Lung (tissue), 12 donors: Measurements from ENCODE around the gene AGBL4. TPM values are rescaled to one million over a fixed set of nuclear protein-coding genes. Genes with fewer than 3 reads are reported as not detected.

Experiments
- ATAC-seq: fragments of 200-7000 bp; cut with Tn5 transposase; one replicate; pipeline ENCODE4 v1.9.1; 2020; ENCODE audit warnings: moderate number of reproducible peaks; ENCODE audit not compliant: insufficient read depth, low FRiP score
- DNase-seq, 3 donors: peaks; one replicate each; pipeline ENCODE4 v3.0.0-alpha.2; 2013 to 2017
- H3K27ac ChIP-seq, 2 donors: one replicate each; pipeline ENCODE4 v1.5.1; 2013; ENCODE audit warnings: mild to moderate bottlenecking in 2 of 2, moderate library complexity in 2 of 2, control low read depth in 1 of 2, inconsistent platforms in 1 of 2, low read depth in 1 of 2, low read length in 1 of 2
- H3K27me3 ChIP-seq, 3 donors: one replicate each; pipeline ENCODE4 v1.5.1; 2013; ENCODE audit warnings: low read length in 2 of 3; ENCODE audit not compliant: control insufficient read depth in 3 of 3, insufficient read depth in 3 of 3
- H3K36me3 ChIP-seq, 4 donors: one replicate each; pipeline ENCODE4 v1.5.1; 2013; ENCODE audit warnings: low read length in 4 of 4, mild to moderate bottlenecking in 1 of 4, moderate library complexity in 1 of 4; ENCODE audit not compliant: control insufficient read depth in 4 of 4, insufficient read depth in 4 of 4
- H3K4me1 ChIP-seq, 5 donors: one replicate each; pipeline ENCODE4 v1.5.1; 2013; ENCODE audit warnings: low read length in 5 of 5, mild to moderate bottlenecking in 2 of 5, moderate library complexity in 1 of 5; ENCODE audit not compliant: control insufficient read depth in 5 of 5, insufficient read depth in 5 of 5
- H3K4me3 ChIP-seq: one replicate; pipeline ENCODE4 v1.5.1; 2013; ENCODE audit warnings: mild to moderate bottlenecking, control low read depth, moderate library complexity
- H3K9ac ChIP-seq, 2 donors: one replicate each; pipeline ENCODE4 v1.5.1; 2013; ENCODE audit warnings: low read length in 2 of 2, control low read depth in 1 of 2; ENCODE audit not compliant: insufficient read depth in 1 of 2
- H3K9me3 ChIP-seq, 4 donors: one replicate each; pipeline ENCODE4 v1.5.1; 2013; ENCODE audit warnings: low read length in 3 of 4, mild to moderate bottlenecking in 1 of 4, moderate library complexity in 1 of 4; ENCODE audit not compliant: control insufficient read depth in 4 of 4, insufficient read depth in 3 of 4
- WGBS, 2 donors: extraction: QIAGEN DNeasy Blood & Tissue Kit; methylation state at CpG; one replicate each; pipeline ENCODE4 v1.1.7; 2013; 5-methylcytosine and 5-hydroxymethylcytosine counted together
- polyA plus RNA-seq, 2 donors: library from polyadenylated mRNA; stranded (reverse); fragments of 200-250 nt; gene quantifications; one replicate each; pipeline ENCODE4 v1.2.1, GENCODE V29; 2013
- total RNA-seq, 2 donors: library from RNA; depleted of rRNA in 1 of 2; stranded (reverse); fragments of >200 nt in 1 of 2; gene quantifications; one replicate each; pipeline ENCODE4 v1.2.1, GENCODE V29; 2014 to 2021
- TF ChIP-seq, protein P1 (sequence below): IDR thresholded peaks from 2 replicates; pipeline ENCODE4 v1.5.1; 2012; ENCODE audit warnings: mild to moderate bottlenecking; ENCODE audit errors: control extremely low read depth, extremely low read depth
- donor health status: control.
- donor health status: control.
- donor health status: Bipolar disorder and iron deficiency.
- donor health status: healthy.
- donor health status: DM: yes; HTN: yes; CAD: no.

Gene AGBL4
- total and polyA plus RNA-seq, 4 donors = 0.24 to 7.5 (median 2.6) TPM

DNA sequence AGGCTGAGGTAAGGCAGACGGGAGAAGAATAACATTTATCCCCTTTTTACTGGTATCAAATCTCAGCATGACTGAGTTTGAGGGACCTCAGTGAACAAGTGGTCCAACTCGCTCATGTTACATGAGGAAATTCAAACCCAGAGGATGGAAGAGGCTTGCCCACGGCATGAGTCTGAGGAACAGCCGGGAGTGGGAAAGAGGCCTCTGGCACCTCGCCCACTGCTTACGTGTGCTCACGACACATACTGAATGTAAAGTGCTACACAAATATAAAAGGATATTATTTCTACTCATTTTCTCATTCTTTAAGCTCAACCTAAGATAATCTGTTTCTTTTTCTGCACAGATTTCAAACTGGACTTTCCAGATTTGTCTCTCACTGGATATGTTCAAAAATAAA lies 1261.8 kb downstream of the AGBL4 start:
- Histone ChIP-seq H3K4me1 (peaks cover 0 to 11% (median 6%) of the 10 kb centered on the region in 5 donors), H3K9ac (no peak overlapping the region), H3K27ac (no peak overlapping the region), H3K4me3 (no peak overlapping the region), H3K9me3 (no peaks in the 10 kb centered on the region), H3K27me3 (no peaks in the 10 kb centered on the region), H3K36me3 (peaks cover 6 to 27% (median 14%) of the 10 kb centered on the region in 4 donors)
- TF ChIP-seq, protein P1, sequence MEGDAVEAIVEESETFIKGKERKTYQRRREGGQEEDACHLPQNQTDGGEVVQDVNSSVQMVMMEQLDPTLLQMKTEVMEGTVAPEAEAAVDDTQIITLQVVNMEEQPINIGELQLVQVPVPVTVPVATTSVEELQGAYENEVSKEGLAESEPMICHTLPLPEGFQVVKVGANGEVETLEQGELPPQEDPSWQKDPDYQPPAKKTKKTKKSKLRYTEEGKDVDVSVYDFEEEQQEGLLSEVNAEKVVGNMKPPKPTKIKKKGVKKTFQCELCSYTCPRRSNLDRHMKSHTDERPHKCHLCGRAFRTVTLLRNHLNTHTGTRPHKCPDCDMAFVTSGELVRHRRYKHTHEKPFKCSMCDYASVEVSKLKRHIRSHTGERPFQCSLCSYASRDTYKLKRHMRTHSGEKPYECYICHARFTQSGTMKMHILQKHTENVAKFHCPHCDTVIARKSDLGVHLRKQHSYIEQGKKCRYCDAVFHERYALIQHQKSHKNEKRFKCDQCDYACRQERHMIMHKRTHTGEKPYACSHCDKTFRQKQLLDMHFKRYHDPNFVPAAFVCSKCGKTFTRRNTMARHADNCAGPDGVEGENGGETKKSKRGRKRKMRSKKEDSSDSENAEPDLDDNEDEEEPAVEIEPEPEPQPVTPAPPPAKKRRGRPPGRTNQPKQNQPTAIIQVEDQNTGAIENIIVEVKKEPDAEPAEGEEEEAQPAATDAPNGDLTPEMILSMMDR = no peak
- WGBS, 2 donors = 72 to 73% methylated on average over 7 of the region's 7 CpGs
- DNase-seq (peak; percentile 33 to 73 (median 55)), ATAC-seq (no peak)

DNA sequence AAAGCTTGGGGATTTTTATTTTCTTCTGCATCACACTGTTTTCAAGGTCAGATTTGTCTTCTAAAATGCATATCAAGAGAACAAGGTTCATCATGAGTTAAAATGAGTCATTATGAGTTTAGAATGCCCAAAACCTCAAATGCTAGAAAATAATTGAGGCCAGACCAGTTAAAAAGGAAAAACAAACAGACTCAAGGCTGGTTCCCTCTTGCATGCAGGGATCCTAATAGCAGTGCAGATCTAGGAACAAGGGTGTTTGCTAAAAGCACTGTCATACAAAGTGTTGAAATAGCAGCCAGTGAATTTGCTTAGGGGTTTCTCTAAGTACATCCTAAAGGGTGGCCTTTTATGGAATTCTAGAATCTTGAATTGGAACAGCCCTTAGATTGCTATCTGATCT lies 1262.3 kb downstream of the AGBL4 start:
- no peak overlapping the region for H3K9ac ChIP-seq
- H3K9me3 ChIP-seq = no peaks in the 10 kb centered on the region
- TF ChIP-seq, protein P1 = no peak
- no peak overlapping the region for H3K27ac ChIP-seq
- ATAC-seq (no peak), DNase-seq (no peak)
- no peaks in the 10 kb centered on the region for H3K27me3 ChIP-seq
- H3K4me1 ChIP-seq = peaks cover 0 to 10% (median 6%) of the 10 kb centered on the region in 5 donors
- H3K36me3 ChIP-seq = peaks cover 6 to 23% (median 14%) of the 10 kb centered on the region in 4 donors
- H3K4me3 ChIP-seq = no peak overlapping the region

DNA sequence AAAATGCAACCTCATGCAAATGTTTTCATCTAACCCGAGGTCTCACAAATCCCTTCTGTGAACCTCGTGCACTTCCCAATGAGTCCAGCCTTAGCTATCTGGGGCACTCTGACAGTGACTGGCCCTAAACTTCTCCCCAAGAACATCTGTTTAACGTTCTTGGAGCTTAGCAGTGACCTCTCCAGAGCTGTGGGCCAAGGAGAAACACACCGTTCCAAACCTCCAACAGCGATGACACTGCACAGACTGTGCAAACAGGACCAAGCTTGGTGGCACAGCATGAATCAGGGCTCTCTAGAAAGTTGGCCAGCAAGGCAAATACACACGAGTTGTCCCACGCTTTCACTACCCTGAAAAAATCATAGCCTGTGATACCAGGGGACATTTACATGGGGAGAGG lies 1262.9 kb downstream of the AGBL4 start:
- DNase-seq (no peak), ATAC-seq (no peak)
- TF ChIP-seq, protein P1 = no peak
- Histone ChIP-seq H3K36me3 (peaks cover 6 to 20% (median 14%) of the 10 kb centered on the region in 4 donors), H3K9me3 (no peaks in the 10 kb centered on the region), H3K9ac (no peak overlapping the region), H3K4me3 (no peak overlapping the region), H3K4me1 (peaks cover 0 to 10% (median 6%) of the 10 kb centered on the region in 5 donors), H3K27ac (no peak overlapping the region), H3K27me3 (no peaks in the 10 kb centered on the region)
- WGBS, 2 donors = 86% methylated on average over 7 of the region's 7 CpGs

DNA sequence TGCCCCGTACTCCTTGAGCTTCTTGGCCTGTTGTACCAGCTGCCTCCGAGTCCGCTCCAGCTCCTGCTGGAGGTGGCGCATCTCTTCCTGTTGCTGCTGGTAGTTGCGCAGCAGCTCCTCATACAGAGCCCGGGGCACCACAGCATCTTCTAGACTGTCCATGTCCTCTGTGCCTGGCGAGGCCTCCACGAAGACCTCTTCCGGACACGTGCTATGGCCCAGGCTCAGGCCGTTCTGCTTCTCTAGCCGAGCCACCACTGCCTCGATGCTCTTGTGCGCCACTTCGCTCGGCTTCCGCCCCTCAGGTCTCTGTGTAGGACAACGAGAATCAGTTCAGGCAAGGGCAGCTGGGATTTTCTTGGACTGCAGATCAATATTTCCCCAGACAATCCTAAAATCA lies 1264.8 kb downstream of the AGBL4 start:
- 94 to 96% methylated on average over 18 of the region's 18 CpGs for WGBS, 2 donors
- Histone ChIP-seq H3K4me1 (peaks cover 0 to 10% (median 6%) of the 10 kb centered on the region in 5 donors), H3K9ac (no peak overlapping the region), H3K4me3 (no peak overlapping the region), H3K27ac (no peak overlapping the region), H3K9me3 (no peaks in the 10 kb centered on the region), H3K27me3 (no peaks in the 10 kb centered on the region), H3K36me3 (peaks cover 6 to 28% (median 14%) of the 10 kb centered on the region in 4 donors)
- TF ChIP-seq, protein P1 = no peak
- DNase-seq = no peak
- ATAC-seq = no peak
